ENCODE measurements around the gene EDC4. TPM values are rescaled to one million over a fixed set of nuclear protein-coding genes. Genes with fewer than 3 reads are reported as not detected.

Gene EDC4
- total RNA-seq, 1 experiment from 2014 or later, result 100 TPM

- peaks cover 7 to 17% of the 10 kb centered on the region in 2 experiments for H3K4me1 ChIP-seq (ENCODE audit: control insufficient read depth in 1 of 2, insufficient read depth in 2 of 2, low read length in 2 of 2)
- no peaks in the 10 kb centered on the region for H3K9me3 ChIP-seq (ENCODE audit: control insufficient read depth in 1 of 2, insufficient read depth in 1 of 2, low read depth in 1 of 2, low read length in 2 of 2)
- peak overlapping the region; percentile 82 to 97 for H3K4me3 ChIP-seq (replicated peaks in 1 of 2; ENCODE audit: low read depth in 1 of 2, low read length in 2 of 2)
- intact Hi-C loops (cut with micrococcal nuclease), result no loop called here
- peak overlapping the region; percentile 99 for H3K4me2 ChIP-seq (ENCODE audit: low read length)
- no peaks in the 10 kb centered on the region for H3K27me3 ChIP-seq (ENCODE audit: insufficient read depth, low read length)
- H4K20me1 ChIP-seq (ENCODE audit: insufficient read depth), result no peaks in the 10 kb centered on the region
- ChIA-PET RAD21 (ENCODE audit: low non-redundant PET in 1 of 2, low total read pairs in 2 of 2, uncharacterized antibody in 2 of 2, unreplicated experiment in 2 of 2) (no interaction called here), CTCF (interaction anchor here (2.7 kb wide), 1 partner anchor 10 kb away, joined by 12 read pairs; the partner anchor contains the start of gene NRN1L), POLR2A (no interaction called here)
- H2AFZ ChIP-seq (ENCODE audit: low read depth, low read length, poor library complexity, severe bottlenecking), result no peak overlapping the region
- TF ChIP-seq REST (IDR thresholded peaks at IDR 0.05; ENCODE audit: low read depth) (no peak), SIN3A (IDR thresholded peaks at IDR 0.05; ENCODE audit: low read depth) (no peak), TCF7L2 (IDR thresholded peaks at IDR 0.05; ENCODE audit: borderline replicate concordance, extremely low read depth, insufficient read depth, insufficient read length) (no peak), JUND (IDR thresholded peaks at IDR 0.05) (no peak), EZH2 (IDR thresholded peaks at IDR 0.05) (no peak), RAD21 (IDR thresholded peaks at IDR 0.05; ENCODE audit: low read depth) (no peak), MAX (IDR thresholded peaks at IDR 0.05) (no peak)
- TF ChIP-seq, protein P1, sequence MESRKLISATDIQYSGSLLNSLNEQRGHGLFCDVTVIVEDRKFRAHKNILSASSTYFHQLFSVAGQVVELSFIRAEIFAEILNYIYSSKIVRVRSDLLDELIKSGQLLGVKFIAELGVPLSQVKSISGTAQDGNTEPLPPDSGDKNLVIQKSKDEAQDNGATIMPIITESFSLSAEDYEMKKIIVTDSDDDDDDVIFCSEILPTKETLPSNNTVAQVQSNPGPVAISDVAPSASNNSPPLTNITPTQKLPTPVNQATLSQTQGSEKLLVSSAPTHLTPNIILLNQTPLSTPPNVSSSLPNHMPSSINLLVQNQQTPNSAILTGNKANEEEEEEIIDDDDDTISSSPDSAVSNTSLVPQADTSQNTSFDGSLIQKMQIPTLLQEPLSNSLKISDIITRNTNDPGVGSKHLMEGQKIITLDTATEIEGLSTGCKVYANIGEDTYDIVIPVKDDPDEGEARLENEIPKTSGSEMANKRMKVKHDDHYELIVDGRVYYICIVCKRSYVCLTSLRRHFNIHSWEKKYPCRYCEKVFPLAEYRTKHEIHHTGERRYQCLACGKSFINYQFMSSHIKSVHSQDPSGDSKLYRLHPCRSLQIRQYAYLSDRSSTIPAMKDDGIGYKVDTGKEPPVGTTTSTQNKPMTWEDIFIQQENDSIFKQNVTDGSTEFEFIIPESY (IDR thresholded peaks at IDR 0.05; ENCODE audit: extremely low read depth, insufficient replicate concordance, low read length), result no peak
- ATAC-seq (no peak), DNase-seq (ENCODE audit: low read depth, low spot score) (no peak)
- H3K27ac ChIP-seq (ENCODE audit: low read depth, low read length), result no peak overlapping the region
- no peaks in the 10 kb centered on the region for H3K9me2 ChIP-seq (ENCODE audit: insufficient read depth)
- H3K79me2 ChIP-seq (ENCODE audit: insufficient read depth, low read length), result peaks cover 39% of the 10 kb centered on the region
- peak overlapping the region; percentile 93 for H3K9ac ChIP-seq (ENCODE audit: low read length)
- peaks cover 31 to 45% of the 10 kb centered on the region in 2 experiments; a peak in 3 of 4 replicates for H3K36me3 ChIP-seq (ENCODE audit: control insufficient read depth in 1 of 2, insufficient read depth in 2 of 2, low read length in 2 of 2)
- no TSS peak for BruUV-seq (replicated peaks)
Observed at GRCh38 chr16:67874372-67874771, 1.5 kb downstream of the EDC4 start.
